ENCODE results near the gene ARMC6. TPM values are rescaled to one million over a fixed set of nuclear protein-coding genes. Genes with fewer than 3 reads are reported as not detected.
A peak's percentile ranks its signal among the peaks of the same experiment; 100 is the strongest.

Gene ARMC6
- total and polyA plus RNA-seq, 2 experiments from 2014 or later: 23.9 to 45.0 TPM

DNA sequence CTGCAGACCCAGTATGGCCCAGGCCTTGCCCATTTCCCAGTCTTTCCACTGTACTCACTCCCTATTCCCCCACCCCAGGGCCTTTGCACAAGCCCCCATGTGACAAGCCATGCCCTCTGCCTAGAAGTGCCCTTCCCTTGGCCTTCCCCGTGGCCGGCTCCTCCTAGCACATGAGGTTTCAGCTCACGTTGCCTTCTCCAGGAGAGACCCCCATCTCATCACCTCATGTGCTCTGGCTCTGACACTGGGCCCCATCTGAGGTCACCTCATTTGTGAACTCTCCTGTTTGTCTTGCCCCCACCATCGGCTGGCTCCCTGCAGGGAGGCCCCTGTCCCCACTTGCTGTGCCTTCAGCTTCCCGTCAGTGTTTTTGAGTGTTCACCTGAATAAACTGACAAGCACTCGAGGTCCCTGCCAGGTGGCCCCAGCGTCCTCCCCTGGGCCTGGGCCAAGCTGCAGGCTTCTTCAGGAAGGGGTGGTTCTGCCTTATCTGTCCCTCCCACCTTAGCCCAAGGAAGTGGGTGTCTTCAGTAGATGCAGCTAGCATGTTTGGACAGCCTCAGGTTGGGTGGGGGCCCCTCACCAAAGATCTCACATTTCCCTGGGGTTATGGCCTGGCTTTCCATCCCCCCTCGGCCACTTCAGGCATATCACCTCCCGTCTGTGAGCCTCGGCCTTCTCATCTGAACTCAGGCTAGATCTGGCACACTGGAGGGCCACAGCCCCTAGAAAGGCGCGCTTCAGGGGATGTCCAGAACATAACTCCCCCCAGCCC lies 26.6 kb downstream of the ARMC6 start:
- Histone ChIP-seq H3K4me3 (no peak overlapping the region), H3K27ac (no peak overlapping the region), H3F3A (ENCODE audit: insufficient read depth) (peaks cover 11% of the 10 kb centered on the region), H3K27me3 (replicated peaks; ENCODE audit: insufficient read depth) (no peaks in the 10 kb centered on the region), H3K36me3 (ENCODE audit: low read depth) (no peaks in the 10 kb centered on the region), H3K79me2 (ENCODE audit: insufficient read depth) (no peaks in the 10 kb centered on the region), H3K9me2 (ENCODE audit: insufficient read depth) (no peaks in the 10 kb centered on the region), H3K9me3 (ENCODE audit: low read depth) (no peaks in the 10 kb centered on the region), H3K9ac (no peak overlapping the region), H4K20me1 (ENCODE audit: insufficient read depth) (no peaks in the 10 kb centered on the region), H3K4me2 (ENCODE audit: unreplicated experiment) (no peak overlapping the region), H2AFZ (no peak overlapping the region), H3K4me1 (ENCODE audit: insufficient read depth) (peaks cover 11% of the 10 kb centered on the region)
- in situ Hi-C loops (cut with MboI): no loop called here
- DNase-seq: no peak
- 88 to 91% methylated on average over 11 to 12 of the region's 12 CpGs for WGBS, 2 experiments (ENCODE audit: low coverage in 1 of 2, low lambda C conversion rate in 2 of 2, missing lambda C conversion rate in 2 of 2)
- TF ChIP-seq EZH2phosphoT487 (IDR thresholded peaks at IDR 0.05; ENCODE audit: insufficient read depth, low read depth) (no peak), EZH2 (IDR thresholded peaks at IDR 0.05; ENCODE audit: insufficient read depth, poor library complexity, severe bottlenecking) (no peak)

GRCh38 chr19:19061506-19061905 lies 28.1 kb downstream of the ARMC6 start:
- H3K79me2 ChIP-seq (ENCODE audit: insufficient read depth): no peaks in the 10 kb centered on the region
- H3K4me2 ChIP-seq (ENCODE audit: unreplicated experiment): no peak overlapping the region
- DNase-seq: no peak
- WGBS, 2 experiments (ENCODE audit: low coverage in 1 of 2, low lambda C conversion rate in 2 of 2, missing lambda C conversion rate in 2 of 2): 84 to 86% methylated on average over 8 of the region's 8 CpGs
- no peak overlapping the region for H2AFZ ChIP-seq
- H4K20me1 ChIP-seq (ENCODE audit: insufficient read depth): no peaks in the 10 kb centered on the region
- H3K27me3 ChIP-seq (replicated peaks; ENCODE audit: insufficient read depth): no peaks in the 10 kb centered on the region
- H3K9ac ChIP-seq: no peak overlapping the region
- no peak overlapping the region for H3K27ac ChIP-seq
- H3F3A ChIP-seq (ENCODE audit: insufficient read depth): peaks cover 11% of the 10 kb centered on the region
- peaks cover 12% of the 10 kb centered on the region for H3K4me1 ChIP-seq (ENCODE audit: insufficient read depth)
- no peaks in the 10 kb centered on the region for H3K9me3 ChIP-seq (ENCODE audit: low read depth)
- H3K4me3 ChIP-seq: no peak overlapping the region
- H3K36me3 ChIP-seq (ENCODE audit: low read depth): no peaks in the 10 kb centered on the region
- no peaks in the 10 kb centered on the region for H3K9me2 ChIP-seq (ENCODE audit: insufficient read depth)
- in situ Hi-C loops (cut with MboI): no loop called here
- TF ChIP-seq EZH2phosphoT487 (IDR thresholded peaks at IDR 0.05; ENCODE audit: insufficient read depth, low read depth): no peak
- no peak for TF ChIP-seq EZH2 (IDR thresholded peaks at IDR 0.05; ENCODE audit: insufficient read depth, poor library complexity, severe bottlenecking)

DNA sequence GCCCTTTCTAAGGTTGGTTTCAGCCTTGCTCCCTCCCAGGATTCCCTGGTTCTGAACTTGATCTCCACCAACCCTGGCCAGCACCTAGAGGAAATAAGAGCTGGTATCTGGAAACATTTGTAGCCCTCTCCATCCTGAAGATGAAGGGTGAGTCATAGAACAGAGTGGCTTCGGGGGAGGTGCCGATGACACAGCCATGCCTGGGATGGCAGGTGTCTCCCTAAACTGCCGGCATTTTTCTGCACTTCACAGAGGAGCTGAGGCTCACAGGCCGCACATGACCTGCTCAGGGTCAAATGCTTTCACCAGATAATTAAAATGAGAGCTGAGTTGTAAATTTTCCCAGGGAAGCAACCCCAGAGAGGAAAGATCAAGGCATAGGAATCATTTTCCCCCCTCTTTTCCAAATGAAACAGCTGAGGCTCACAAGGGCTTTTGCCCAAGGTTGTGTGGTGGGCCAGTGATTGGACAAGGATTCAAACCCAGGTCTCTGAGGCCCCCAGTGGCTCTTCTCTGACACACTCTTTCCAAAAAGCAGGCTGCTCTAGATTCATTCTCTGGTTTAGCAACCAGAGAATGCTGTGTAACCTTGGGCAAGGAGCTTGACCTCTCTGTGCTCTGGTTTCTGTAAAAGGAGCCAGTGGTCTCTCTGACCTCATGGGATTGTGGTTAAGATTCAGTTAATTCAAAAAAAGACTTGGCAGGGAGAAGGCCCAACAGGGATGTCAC lies 29.2 kb downstream of the ARMC6 start:
- peak overlapping the region; percentile 60; the same call in 1 of the 2 replicates for H3K4me3 ChIP-seq
- H3K4me2 ChIP-seq (ENCODE audit: unreplicated experiment): peak overlapping the region; percentile 64
- H3K27me3 ChIP-seq (replicated peaks; ENCODE audit: insufficient read depth): no peaks in the 10 kb centered on the region
- H3F3A ChIP-seq (ENCODE audit: insufficient read depth): peaks cover 11% of the 10 kb centered on the region
- no peaks in the 10 kb centered on the region for H3K36me3 ChIP-seq (ENCODE audit: low read depth)
- TF ChIP-seq EZH2phosphoT487 (IDR thresholded peaks at IDR 0.05; ENCODE audit: insufficient read depth, low read depth): no peak
- TF ChIP-seq EZH2 (IDR thresholded peaks at IDR 0.05; ENCODE audit: insufficient read depth, poor library complexity, severe bottlenecking): no peak
- DNase-seq: peak; percentile 63
- H3K9ac ChIP-seq: peak overlapping the region; percentile 54
- peaks cover 12% of the 10 kb centered on the region for H3K4me1 ChIP-seq (ENCODE audit: insufficient read depth)
- no peaks in the 10 kb centered on the region for H3K9me2 ChIP-seq (ENCODE audit: insufficient read depth)
- no peaks in the 10 kb centered on the region for H4K20me1 ChIP-seq (ENCODE audit: insufficient read depth)
- in situ Hi-C loops (cut with MboI): no loop called here
- no peak overlapping the region for H3K27ac ChIP-seq
- no peaks in the 10 kb centered on the region for H3K9me3 ChIP-seq (ENCODE audit: low read depth)
- 65 to 71% methylated on average over 4 of the region's 4 CpGs for WGBS, 2 experiments (ENCODE audit: low coverage in 1 of 2, low lambda C conversion rate in 2 of 2, missing lambda C conversion rate in 2 of 2)
- H2AFZ ChIP-seq: peak overlapping the region; percentile 34
- H3K79me2 ChIP-seq (ENCODE audit: insufficient read depth): no peaks in the 10 kb centered on the region

- TF ChIP-seq EZH2phosphoT487 (IDR thresholded peaks at IDR 0.05; ENCODE audit: insufficient read depth, low read depth) (no peak), EZH2 (IDR thresholded peaks at IDR 0.05; ENCODE audit: insufficient read depth, poor library complexity, severe bottlenecking) (no peak)
- Histone ChIP-seq H3K4me3 (peak within 1 kb of the TSS; percentile 80), H3K9ac (peak within 1 kb of the TSS; percentile 73), H3K9me3 (ENCODE audit: low read depth) (no peaks in the 10 kb centered on the region), H3K27ac (no peak within 1 kb of the TSS), H3K79me2 (ENCODE audit: insufficient read depth) (no peaks in the 10 kb centered on the region), H3F3A (ENCODE audit: insufficient read depth) (peaks cover 11% of the 10 kb centered on the region), H3K4me2 (ENCODE audit: unreplicated experiment) (peak within 1 kb of the TSS; percentile 81), H3K4me1 (ENCODE audit: insufficient read depth) (peaks cover 12% of the 10 kb centered on the region), H3K9me2 (ENCODE audit: insufficient read depth) (no peaks in the 10 kb centered on the region), H4K20me1 (ENCODE audit: insufficient read depth) (no peaks in the 10 kb centered on the region), H3K36me3 (ENCODE audit: low read depth) (no peaks in the 10 kb centered on the region), H3K27me3 (replicated peaks; ENCODE audit: insufficient read depth) (no peaks in the 10 kb centered on the region), H2AFZ (peak within 1 kb of the TSS; percentile 61)
- DNase-seq: peak; percentile 99
- in situ Hi-C loops (cut with MboI): no loop called here
- WGBS, 2 experiments (ENCODE audit: low coverage in 1 of 2, low lambda C conversion rate in 2 of 2, missing lambda C conversion rate in 2 of 2): 4% methylated on average over 48 to 64 of the region's 77 CpGs
Measured at GRCh38 chr19:19063183-19064097, 30.0 kb downstream of the ARMC6 start, which contains the start of gene SLC25A42. Gene SLC25A42 (plus strand): TSS chr19:19063994. CDS start chr19:19096125, 32,131 bp downstream.

Measured in GM23248 (cell line).